Gastroesophageal sphincter (tissue), 4 donors: ENCODE measurements around the gene OLA1. TPM values are rescaled to one million over a fixed set of nuclear protein-coding genes. Genes with fewer than 3 reads are reported as not detected.
A peak's percentile ranks its signal among the peaks of the same experiment; 100 is the strongest.

ENCODE experiments used
- ATAC-seq: fragments of 150-250 bp; one replicate; pipeline ENCODE4 v1.9.1; 2016; ENCODE audit warnings: mild to moderate bottlenecking, moderate library complexity
- H3K27ac ChIP-seq, 4 donors: fragments of 200-600 bp; sonication (generic) in 3 of 4; 1 replicate in 3 of 4; 2 replicates in 1 of 4; pipeline ENCODE4 v1.5.1; 2016 to 2019
- H3K27me3 ChIP-seq: fragments of 200-600 bp; sonication (generic); one replicate; pipeline ENCODE4 v1.5.1; 2019
- H3K36me3 ChIP-seq, 2 donors: fragments of 200-600 bp; sonication (generic); one replicate each; pipeline ENCODE4 v1.5.1; 2019; ENCODE audit warnings: control low read depth in 1 of 2
- H3K4me1 ChIP-seq, 3 donors: fragments of 200-600 bp; sonication (generic); 1 replicate in 2 of 3; 2 replicates in 1 of 3; pipeline ENCODE4 v1.5.1; 2016 to 2019; ENCODE audit warnings: control low read depth in 2 of 3
- H3K4me3 ChIP-seq, 2 donors: fragments of 200-600 bp; sonication (generic); one replicate each; pipeline ENCODE4 v1.5.1; 2019; ENCODE audit warnings: mild to moderate bottlenecking in 1 of 2, moderate library complexity in 1 of 2
- H3K9me3 ChIP-seq, 3 donors: fragments of 200-600 bp; sonication (generic); one replicate each; pipeline ENCODE4 v1.5.1; 2017 to 2019; ENCODE audit warnings: control low read depth in 2 of 3
- EP300 ChIP-seq: sonication (generic); formaldehyde crosslinking; IDR thresholded peaks from one replicate; pipeline ENCODE4 v1.6.1; 2017; ENCODE audit warnings: antibody characterized with exemption, mild to moderate bottlenecking
- POLR2A ChIP-seq, 2 donors: fragments of 450-650 bp; IDR thresholded peaks; one replicate each; pipeline ENCODE4 v1.6.1; 2017; ENCODE audit warnings: antibody characterized with exemption in 2 of 2, mild to moderate bottlenecking in 2 of 2, moderate library complexity in 1 of 2
- POLR2AphosphoS5 ChIP-seq: sonication (generic); formaldehyde crosslinking; IDR thresholded peaks from one replicate; pipeline ENCODE4 v1.6.1; 2017; ENCODE audit warnings: antibody characterized with exemption
- WGBS, 2 donors: methylation state at CpG; one replicate each; pipeline ENCODE4 v1.1.5; 2018; ENCODE audit warnings: low coverage in 1 of 2; 5-methylcytosine and 5-hydroxymethylcytosine counted together
- total RNA-seq, 4 donors: library from RNA; depleted of rRNA; stranded (reverse); fragments of >200 nt; gene quantifications; one replicate each; pipeline ENCODE4 v1.1.0, GENCODE V29; 2016
- TF ChIP-seq, protein P1 (sequence below), 4 experiments: fragments of 200-600 bp in 2 of 4; fragments of 450-650 bp in 2 of 4; sonication (generic) in 1 of 4; IDR thresholded peaks; one replicate each; pipeline ENCODE4 v1.5.1; 2017 to 2019; ENCODE audit warnings: antibody characterized with exemption in 4 of 4, mild to moderate bottlenecking in 2 of 4, moderate library complexity in 2 of 4

OLA1 gene
- total RNA-seq, 4 donors from 2014 or later = 57.1 to 90.4 (median 72.1) TPM

GRCh38 chr2:174171686-174172445 is 76.5 kb downstream of the OLA1 start:
- WGBS, 2 donors = 98 to 100% methylated on average over 1 to 7 of the region's 23 CpGs
- H3K36me3 ChIP-seq = peaks cover 0 to 6% of the 10 kb centered on the region in 2 donors
- no peak for ATAC-seq
- H3K27me3 ChIP-seq = no peaks in the 10 kb centered on the region
- H3K4me1 ChIP-seq = no peaks in the 10 kb centered on the region
- H3K27ac ChIP-seq = no peak overlapping the region
- H3K9me3 ChIP-seq = peaks cover 0 to 48% (median 0%) of the 10 kb centered on the region in 3 donors
- H3K4me3 ChIP-seq = no peak overlapping the region
- TF ChIP-seq EP300 = no peak

- Histone ChIP-seq H3K27ac (no peak overlapping the region), H3K27me3 (no peaks in the 10 kb centered on the region), H3K4me1 (no peaks in the 10 kb centered on the region), H3K9me3 (peaks cover 0 to 35% (median 0%) of the 10 kb centered on the region in 3 donors), H3K4me3 (no peak overlapping the region), H3K36me3 (peaks cover 0 to 6% of the 10 kb centered on the region in 2 donors)
- WGBS, 2 donors = 91 to 98% methylated on average over 3 of the region's 3 CpGs
- TF ChIP-seq POLR2A (IDR thresholded peaks at IDR 0.05) (no peak), EP300 (no peak), POLR2AphosphoS5 (no peak)
- TF ChIP-seq, protein P1, sequence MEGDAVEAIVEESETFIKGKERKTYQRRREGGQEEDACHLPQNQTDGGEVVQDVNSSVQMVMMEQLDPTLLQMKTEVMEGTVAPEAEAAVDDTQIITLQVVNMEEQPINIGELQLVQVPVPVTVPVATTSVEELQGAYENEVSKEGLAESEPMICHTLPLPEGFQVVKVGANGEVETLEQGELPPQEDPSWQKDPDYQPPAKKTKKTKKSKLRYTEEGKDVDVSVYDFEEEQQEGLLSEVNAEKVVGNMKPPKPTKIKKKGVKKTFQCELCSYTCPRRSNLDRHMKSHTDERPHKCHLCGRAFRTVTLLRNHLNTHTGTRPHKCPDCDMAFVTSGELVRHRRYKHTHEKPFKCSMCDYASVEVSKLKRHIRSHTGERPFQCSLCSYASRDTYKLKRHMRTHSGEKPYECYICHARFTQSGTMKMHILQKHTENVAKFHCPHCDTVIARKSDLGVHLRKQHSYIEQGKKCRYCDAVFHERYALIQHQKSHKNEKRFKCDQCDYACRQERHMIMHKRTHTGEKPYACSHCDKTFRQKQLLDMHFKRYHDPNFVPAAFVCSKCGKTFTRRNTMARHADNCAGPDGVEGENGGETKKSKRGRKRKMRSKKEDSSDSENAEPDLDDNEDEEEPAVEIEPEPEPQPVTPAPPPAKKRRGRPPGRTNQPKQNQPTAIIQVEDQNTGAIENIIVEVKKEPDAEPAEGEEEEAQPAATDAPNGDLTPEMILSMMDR (IDR thresholded peaks at IDR 0.05) = no peak
- ATAC-seq = no peak
Measured at GRCh38 chr2:174169372-174169771, 79.0 kb downstream of the OLA1 start.

DNA sequence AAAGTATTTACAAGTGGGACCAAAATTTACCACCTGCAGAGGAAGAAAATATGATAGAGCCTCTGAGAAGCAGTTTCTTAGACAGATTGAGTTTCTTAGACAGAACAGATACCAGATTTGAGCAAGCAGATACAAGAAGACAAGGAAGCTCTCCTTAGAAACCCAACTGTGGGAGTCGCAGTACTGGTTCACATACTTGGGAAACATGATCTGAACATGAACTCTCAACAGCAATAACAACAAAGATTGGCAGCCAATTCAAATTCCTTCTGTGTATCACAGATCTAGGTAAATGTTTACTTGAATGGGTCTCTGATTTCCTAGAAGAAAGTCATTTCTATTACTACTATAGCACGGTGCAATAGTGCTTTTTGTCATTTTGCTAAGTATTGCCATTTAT is 82.1 kb downstream of the OLA1 start:
- no peaks in the 10 kb centered on the region for H3K27me3 ChIP-seq
- no peaks in the 10 kb centered on the region for H3K4me1 ChIP-seq
- ATAC-seq = no peak
- no peaks in the 10 kb centered on the region for H3K36me3 ChIP-seq
- 91 to 100% methylated on average over 1 to 2 of the region's 2 CpGs for WGBS, 2 donors
- no peak overlapping the region for H3K4me3 ChIP-seq
- no peak overlapping the region for H3K27ac ChIP-seq
- H3K9me3 ChIP-seq = peaks cover 0 to 23% (median 0%) of the 10 kb centered on the region in 3 donors
- TF ChIP-seq POLR2AphosphoS5 = no peak
- TF ChIP-seq POLR2A (IDR thresholded peaks at IDR 0.05) = no peak
- no peak for TF ChIP-seq EP300
- TF ChIP-seq, protein P1 (IDR thresholded peaks at IDR 0.05) = no peak

GRCh38 chr2:174161490-174161889 is 86.8 kb downstream of the OLA1 start:
- Histone ChIP-seq H3K4me1 (peaks cover 0 to 7% (median 0%) of the 10 kb centered on the region in 3 donors), H3K36me3 (no peaks in the 10 kb centered on the region), H3K9me3 (no peaks in the 10 kb centered on the region), H3K27me3 (no peaks in the 10 kb centered on the region), H3K4me3 (no peak overlapping the region), H3K27ac (no peak overlapping the region)
- ATAC-seq = no peak
- TF ChIP-seq POLR2AphosphoS5 (no peak), POLR2A (IDR thresholded peaks at IDR 0.05) (no peak), EP300 (no peak)
- TF ChIP-seq, protein P1 (IDR thresholded peaks at IDR 0.05) = no peak
- WGBS, 2 donors = 86 to 88% methylated on average over 2 to 3 of the region's 3 CpGs

GRCh38 chr2:174158003-174158402 is 90.3 kb downstream of the OLA1 start:
- WGBS, 2 donors = 85% methylated on average over 3 of the region's 3 CpGs; no CpG with 5 or more reads in 1 of the 2 donors
- H3K36me3 ChIP-seq = no peaks in the 10 kb centered on the region
- H3K4me1 ChIP-seq = peaks cover 0 to 23% (median 0%) of the 10 kb centered on the region in 3 donors
- TF ChIP-seq, protein P1 (IDR thresholded peaks at IDR 0.05) = peak in 1 of 4 experiments; percentile 38
- no peak for TF ChIP-seq POLR2A (IDR thresholded peaks at IDR 0.05)
- H3K27ac ChIP-seq = no peak overlapping the region
- H3K9me3 ChIP-seq = no peaks in the 10 kb centered on the region
- no peaks in the 10 kb centered on the region for H3K27me3 ChIP-seq
- no peak for ATAC-seq
- H3K4me3 ChIP-seq = no peak overlapping the region
